ENCODE data around the gene NAP1L1.

NAP1L1 gene

GRCh38 chr12:76083904-76084862, at the start of gene NAP1L1:
Gene NAP1L1, minus strand, starts transcription at chr12:76084685. Its CDS starts 10,466 bp downstream, at chr12:76074219.
- in situ Hi-C loops (cut with MboI; ENCODE audit: low pct_unique_long_range_greater_than_20kb, low sequenced_read_pairs), result no loop called here

GRCh38 chr12:76127588-76127987, 43.1 kb upstream of the NAP1L1 start:
- DNase-seq, result no peak
- in situ Hi-C loops (cut with MboI; ENCODE audit: low pct_unique_long_range_greater_than_20kb, low sequenced_read_pairs), result no loop called here

More at GRCh38 chr12:76083904-76084862, at the start of gene NAP1L1:
- peak; percentile 99 for DNase-seq

GRCh38 chr12:76124456-76124855, 40.0 kb upstream of the NAP1L1 start:
- DNase-seq, result no peak
- in situ Hi-C loops (cut with MboI; ENCODE audit: low pct_unique_long_range_greater_than_20kb, low sequenced_read_pairs), result no loop called here

- in situ Hi-C loops (cut with MboI; ENCODE audit: low pct_unique_long_range_greater_than_20kb, low sequenced_read_pairs), result no loop called here
- DNase-seq, result no peak
These were observed 39.1 kb upstream of the NAP1L1 start for GRCh38 chr12:76123259-76124212.

GRCh38 chr12:76119887-76120286, 35.4 kb upstream of the NAP1L1 start:
- DNase-seq, result no peak
- in situ Hi-C loops (cut with MboI; ENCODE audit: low pct_unique_long_range_greater_than_20kb, low sequenced_read_pairs), result no loop called here

GRCh38 chr12:76117751-76118150, 33.3 kb upstream of the NAP1L1 start:
- in situ Hi-C loops (cut with MboI; ENCODE audit: low pct_unique_long_range_greater_than_20kb, low sequenced_read_pairs), result no loop called here
- no peak for DNase-seq

- in situ Hi-C loops (cut with MboI; ENCODE audit: low pct_unique_long_range_greater_than_20kb, low sequenced_read_pairs), result no loop called here
- DNase-seq, result no peak
These were observed 32.7 kb upstream of the NAP1L1 start for GRCh38 chr12:76117067-76117691.

- in situ Hi-C loops (cut with MboI; ENCODE audit: low pct_unique_long_range_greater_than_20kb, low sequenced_read_pairs), result no loop called here
- no peak for DNase-seq
These were observed 29.6 kb upstream of the NAP1L1 start for GRCh38 chr12:76113800-76114757.

GRCh38 chr12:76111209-76111749, 26.8 kb upstream of the NAP1L1 start:
- DNase-seq, result no peak
- in situ Hi-C loops (cut with MboI; ENCODE audit: low pct_unique_long_range_greater_than_20kb, low sequenced_read_pairs), result no loop called here

GRCh38 chr12:76109879-76110278, 25.4 kb upstream of the NAP1L1 start:
- in situ Hi-C loops (cut with MboI; ENCODE audit: low pct_unique_long_range_greater_than_20kb, low sequenced_read_pairs), result no loop called here

GRCh38 chr12:76108356-76108755, 23.9 kb upstream of the NAP1L1 start:
- no peak for DNase-seq
- in situ Hi-C loops (cut with MboI; ENCODE audit: low pct_unique_long_range_greater_than_20kb, low sequenced_read_pairs), result no loop called here

More at GRCh38 chr12:76109879-76110278, 25.4 kb upstream of the NAP1L1 start:
- no peak for DNase-seq

GRCh38 chr12:76106631-76107030, 22.1 kb upstream of the NAP1L1 start:
- in situ Hi-C loops (cut with MboI; ENCODE audit: low pct_unique_long_range_greater_than_20kb, low sequenced_read_pairs), result no loop called here
- no peak for DNase-seq

GRCh38 chr12:76103958-76104357, 19.5 kb upstream of the NAP1L1 start:
- in situ Hi-C loops (cut with MboI; ENCODE audit: low pct_unique_long_range_greater_than_20kb, low sequenced_read_pairs), result no loop called here
- no peak for DNase-seq

- in situ Hi-C loops (cut with MboI; ENCODE audit: low pct_unique_long_range_greater_than_20kb, low sequenced_read_pairs), result no loop called here
- no peak for DNase-seq
These were observed 17.4 kb upstream of the NAP1L1 start for GRCh38 chr12:76101739-76102385.

GRCh38 chr12:76096079-76096646, 11.7 kb upstream of the NAP1L1 start:
- DNase-seq, result no peak
- in situ Hi-C loops (cut with MboI; ENCODE audit: low pct_unique_long_range_greater_than_20kb, low sequenced_read_pairs), result no loop called here

GRCh38 chr12:76094754-76095153, 10.3 kb upstream of the NAP1L1 start:
- DNase-seq, result no peak
- in situ Hi-C loops (cut with MboI; ENCODE audit: low pct_unique_long_range_greater_than_20kb, low sequenced_read_pairs), result no loop called here

- DNase-seq, result no peak
- in situ Hi-C loops (cut with MboI; ENCODE audit: low pct_unique_long_range_greater_than_20kb, low sequenced_read_pairs), result no loop called here
These were observed 6.8 kb upstream of the NAP1L1 start for GRCh38 chr12:76091246-76091754.

All from KBM-7 (cell line).